ENCODE measurements around the gene SPRR2D. TPM values are rescaled to one million over a fixed set of nuclear protein-coding genes. Genes with fewer than 3 reads are reported as not detected.
"Not testable (repeated sequence)": the region's sequence is repeated elsewhere in the genome, so short reads cannot be mapped to it uniquely, and the experiment has no call there.

Gene SPRR2D
- total RNA-seq, 1 donor = not detected

DNA sequence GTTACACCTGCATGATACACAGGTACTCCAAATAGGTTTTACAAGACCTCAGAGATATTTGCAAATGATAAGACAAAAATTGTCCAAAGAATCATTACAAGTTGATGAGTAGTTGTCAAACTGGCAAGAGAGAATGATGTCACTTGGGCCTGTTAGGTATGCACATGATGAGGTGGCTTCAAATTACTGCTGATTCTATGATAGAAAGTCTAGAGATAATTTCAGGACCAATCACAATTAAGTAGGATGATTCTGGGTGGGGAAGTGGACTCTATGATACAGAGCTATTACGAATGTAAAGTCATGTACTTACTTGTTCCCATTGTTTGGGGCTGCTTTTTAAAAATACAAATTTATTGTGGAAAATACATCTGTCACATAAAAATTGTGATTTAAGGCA is 15.1 kb downstream of the SPRR2D start:
- H3K79me2 ChIP-seq (ENCODE audit: insufficient read depth, low read length) = no peaks in the 10 kb centered on the region
- H3K9me3 ChIP-seq (ENCODE audit: low read depth, low read length) = no peaks in the 10 kb centered on the region
- DNase-seq (ENCODE audit: insufficient read length, low spot score, missing footprints) = no peak
- no peak overlapping the region for H3K4me2 ChIP-seq (ENCODE audit: insufficient read depth, low read length)
- TF ChIP-seq CTCF (IDR thresholded peaks at IDR 0.05; ENCODE audit: extremely low read depth, low read depth, low read length) = no peak
- H3K27ac ChIP-seq (ENCODE audit: low read depth, low read length) = no peak overlapping the region
- H3K36me3 ChIP-seq (ENCODE audit: insufficient read depth, low read length) = no peaks in the 10 kb centered on the region
- H3K27me3 ChIP-seq (ENCODE audit: insufficient read depth, low read length) = no peaks in the 10 kb centered on the region
- no peak overlapping the region for H2AFZ ChIP-seq (ENCODE audit: low read length)
- H3K4me1 ChIP-seq (ENCODE audit: insufficient read depth, low read length) = no peaks in the 10 kb centered on the region
- H3K4me3 ChIP-seq (ENCODE audit: insufficient read depth, low read length) = no peak overlapping the region
- no peaks in the 10 kb centered on the region for H4K20me1 ChIP-seq (ENCODE audit: insufficient read depth, low read length)

GRCh38 chr1:153024413-153024812 is 16.5 kb downstream of the SPRR2D start:
- H2AFZ ChIP-seq (ENCODE audit: low read length) = no peak overlapping the region
- H3K79me2 ChIP-seq (ENCODE audit: insufficient read depth, low read length) = no peaks in the 10 kb centered on the region
- no peak overlapping the region for H3K4me3 ChIP-seq (ENCODE audit: insufficient read depth, low read length)
- no peaks in the 10 kb centered on the region for H3K4me1 ChIP-seq (ENCODE audit: insufficient read depth, low read length)
- DNase-seq (ENCODE audit: insufficient read length, low spot score, missing footprints) = no peak
- H4K20me1 ChIP-seq (ENCODE audit: insufficient read depth, low read length) = no peaks in the 10 kb centered on the region
- no peaks in the 10 kb centered on the region for H3K36me3 ChIP-seq (ENCODE audit: insufficient read depth, low read length)
- no peak overlapping the region for H3K27ac ChIP-seq (ENCODE audit: low read depth, low read length)
- no peak for TF ChIP-seq CTCF (IDR thresholded peaks at IDR 0.05; ENCODE audit: extremely low read depth, low read depth, low read length)
- no peaks in the 10 kb centered on the region for H3K27me3 ChIP-seq (ENCODE audit: insufficient read depth, low read length)
- H3K4me2 ChIP-seq (ENCODE audit: insufficient read depth, low read length) = no peak overlapping the region
- no peaks in the 10 kb centered on the region for H3K9me3 ChIP-seq (ENCODE audit: low read depth, low read length)

DNA sequence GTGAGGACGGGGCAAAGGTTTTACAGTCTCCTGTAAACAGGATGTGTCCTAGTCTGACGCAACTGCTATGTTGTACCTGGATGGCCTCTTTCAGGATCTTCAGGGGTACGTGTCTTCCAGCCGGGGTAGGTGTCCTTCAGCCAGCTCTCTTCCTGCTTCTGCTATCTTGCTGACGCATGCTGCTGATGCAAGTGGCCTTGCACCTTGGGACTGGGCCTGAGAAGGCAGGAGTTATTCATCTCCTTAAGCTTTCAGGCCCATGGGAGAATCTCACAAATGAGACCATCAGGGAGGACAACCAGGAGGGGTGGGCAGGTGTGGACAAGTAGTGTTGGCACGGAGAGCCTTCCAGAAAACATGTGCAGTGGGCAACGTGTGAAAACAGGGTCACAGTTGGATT is 17.8 kb downstream of the SPRR2D start:
- Histone ChIP-seq H3K79me2 (ENCODE audit: insufficient read depth, low read length) (no peaks in the 10 kb centered on the region), H3K27ac (ENCODE audit: low read depth, low read length) (no peak overlapping the region)

DNA sequence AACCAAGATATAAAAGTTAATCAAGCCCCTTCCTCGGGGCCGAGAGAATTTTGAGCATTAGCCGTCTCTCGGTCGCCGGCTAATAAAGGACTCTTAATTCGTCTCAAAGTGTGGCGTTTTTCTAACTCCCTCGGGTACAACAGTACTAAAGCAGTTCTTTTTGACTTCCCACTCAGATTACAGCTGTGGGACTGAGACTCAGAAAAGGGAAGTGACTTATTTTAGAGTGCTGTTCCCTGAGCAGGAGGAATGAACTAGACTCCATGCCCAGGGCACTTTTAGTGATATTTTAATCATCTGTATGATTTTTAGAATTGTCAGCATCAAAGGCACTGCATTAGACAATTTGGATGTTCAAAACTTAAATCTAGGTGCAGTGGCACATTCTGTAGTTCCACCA is 18.6 kb downstream of the SPRR2D start:
- not testable (repeated sequence) for H3K27ac ChIP-seq (ENCODE audit: low read depth, low read length); H3K79me2 ChIP-seq (ENCODE audit: insufficient read depth, low read length); H2AFZ ChIP-seq (ENCODE audit: low read length); H3K4me1 ChIP-seq (ENCODE audit: insufficient read depth, low read length); H3K4me3 ChIP-seq (ENCODE audit: insufficient read depth, low read length); H3K9me3 ChIP-seq (ENCODE audit: low read depth, low read length); H3K27me3 ChIP-seq (ENCODE audit: insufficient read depth, low read length); H4K20me1 ChIP-seq (ENCODE audit: insufficient read depth, low read length); H3K4me2 ChIP-seq (ENCODE audit: insufficient read depth, low read length); DNase-seq (ENCODE audit: insufficient read length, low spot score, missing footprints); H3K36me3 ChIP-seq (ENCODE audit: insufficient read depth, low read length)

More for the DNA sequence above, 17.8 kb downstream of the SPRR2D start:
- H3K9me3 ChIP-seq (ENCODE audit: low read depth, low read length) = no peaks in the 10 kb centered on the region
- H4K20me1 ChIP-seq (ENCODE audit: insufficient read depth, low read length) = no peaks in the 10 kb centered on the region
- no peak overlapping the region for H3K4me2 ChIP-seq (ENCODE audit: insufficient read depth, low read length)
- no peaks in the 10 kb centered on the region for H3K36me3 ChIP-seq (ENCODE audit: insufficient read depth, low read length)
- no peak overlapping the region for H3K4me3 ChIP-seq (ENCODE audit: insufficient read depth, low read length)
- no peak for DNase-seq (ENCODE audit: insufficient read length, low spot score, missing footprints)
- no peak overlapping the region for H2AFZ ChIP-seq (ENCODE audit: low read length)
- H3K27me3 ChIP-seq (ENCODE audit: insufficient read depth, low read length) = no peaks in the 10 kb centered on the region
- H3K4me1 ChIP-seq (ENCODE audit: insufficient read depth, low read length) = no peaks in the 10 kb centered on the region
- TF ChIP-seq CTCF (IDR thresholded peaks at IDR 0.05; ENCODE audit: extremely low read depth, low read depth, low read length) = no peak

- not testable (repeated sequence) for H3K9me3 ChIP-seq (ENCODE audit: low read depth, low read length); H4K20me1 ChIP-seq (ENCODE audit: insufficient read depth, low read length); H3K36me3 ChIP-seq (ENCODE audit: insufficient read depth, low read length); H3K27me3 ChIP-seq (ENCODE audit: insufficient read depth, low read length); H3K4me2 ChIP-seq (ENCODE audit: insufficient read depth, low read length); H2AFZ ChIP-seq (ENCODE audit: low read length); H3K4me1 ChIP-seq (ENCODE audit: insufficient read depth, low read length); H3K27ac ChIP-seq (ENCODE audit: low read depth, low read length); H3K4me3 ChIP-seq (ENCODE audit: insufficient read depth, low read length); DNase-seq (ENCODE audit: insufficient read length, low spot score, missing footprints); H3K79me2 ChIP-seq (ENCODE audit: insufficient read depth, low read length)
These were observed 19.1 kb downstream of the SPRR2D start for GRCh38 chr1:153021829-153022228.

DNA sequence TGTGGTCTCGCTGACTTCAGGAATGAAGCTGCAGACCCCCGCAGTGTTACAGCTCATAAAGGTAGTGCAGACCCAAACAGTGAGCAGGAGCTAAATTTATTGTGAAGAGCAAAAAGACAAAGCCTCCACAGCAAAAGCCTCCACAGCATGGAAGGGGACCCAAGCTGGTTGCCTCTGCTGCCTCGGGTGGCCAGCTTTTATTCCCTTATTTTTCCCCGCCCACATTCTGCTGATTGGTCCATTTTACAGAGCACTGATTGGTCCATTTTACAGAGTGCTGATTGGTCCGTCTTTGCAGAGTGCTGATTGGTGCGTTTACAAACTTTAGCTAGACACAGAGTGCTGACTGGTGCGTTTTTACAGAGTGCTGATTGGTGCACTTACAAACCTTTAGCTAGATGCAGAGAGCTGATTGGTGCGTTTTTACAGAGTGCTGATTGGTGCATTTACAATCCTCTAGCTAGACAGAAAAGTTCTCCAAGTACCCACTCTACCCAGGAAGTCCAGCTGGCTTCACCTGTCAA is 29.6 kb downstream of the SPRR2D start:
- H3K36me3 ChIP-seq (ENCODE audit: insufficient read depth, low read length); H2AFZ ChIP-seq (ENCODE audit: low read length); H3K9me3 ChIP-seq (ENCODE audit: low read depth, low read length); H3K4me1 ChIP-seq (ENCODE audit: insufficient read depth, low read length); H3K4me3 ChIP-seq (ENCODE audit: insufficient read depth, low read length); H3K27me3 ChIP-seq (ENCODE audit: insufficient read depth, low read length); DNase-seq (ENCODE audit: insufficient read length, low spot score, missing footprints); H4K20me1 ChIP-seq (ENCODE audit: insufficient read depth, low read length); H3K79me2 ChIP-seq (ENCODE audit: insufficient read depth, low read length); H3K27ac ChIP-seq (ENCODE audit: low read depth, low read length); H3K4me2 ChIP-seq (ENCODE audit: insufficient read depth, low read length): not testable (repeated sequence)

Measured in osteoblast (primary cell).